ENCODE data around the gene DLG5.

DNA sequence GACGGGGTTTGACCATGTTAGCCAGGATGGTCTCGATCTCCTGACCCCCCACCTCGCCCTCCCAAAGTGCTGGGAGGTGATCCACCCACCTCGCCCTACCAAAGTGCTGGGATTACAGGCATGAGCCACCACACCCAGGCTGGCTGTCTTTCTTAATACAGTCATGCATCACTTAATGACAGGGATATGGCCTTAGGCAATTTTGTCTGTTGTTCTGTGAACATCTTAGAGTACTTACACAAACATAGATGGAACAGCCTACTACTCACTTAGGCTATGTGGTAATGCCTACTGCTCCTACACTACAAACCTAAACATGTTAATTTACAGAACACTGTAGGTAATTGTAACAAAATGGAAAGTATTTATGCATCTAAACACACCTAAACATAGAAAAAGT, 182.3 kb downstream of the DLG5 start:
- no peak for TF ChIP-seq CTCF (IDR thresholded peaks at IDR 0.05; ENCODE audit: poor library complexity)
- no peak for TF ChIP-seq EZH2 (IDR thresholded peaks at IDR 0.05; ENCODE audit: borderline replicate concordance)
